HG03460 (cell line): ENCODE measurements around the gene RNF10.
"Not testable (repeated sequence)": the region's sequence is repeated elsewhere in the genome, so short reads cannot be mapped to it uniquely, and the experiment has no call there.

ENCODE experiments used
- ATAC-seq: cut with Tn5 transposase; IDR thresholded peaks from one replicate; pipeline ENCODE4 v1.9.1; 2021; ENCODE audit not compliant: unreplicated experiment

The RNF10 gene

GRCh38 chr12:120611534-120611933, 77.4 kb downstream of the RNF10 start:
- ATAC-seq = not testable (repeated sequence)

GRCh38 chr12:120614848-120615247, 80.7 kb downstream of the RNF10 start:
- no peak for ATAC-seq

GRCh38 chr12:120617193-120617592, 83.0 kb downstream of the RNF10 start:
- ATAC-seq = not testable (repeated sequence)

GRCh38 chr12:120617767-120618166, 83.6 kb downstream of the RNF10 start:
- ATAC-seq = not testable (repeated sequence)

- ATAC-seq = no peak
These were observed 84.9 kb downstream of the RNF10 start for GRCh38 chr12:120618954-120619615.

GRCh38 chr12:120620624-120621023, 86.5 kb downstream of the RNF10 start:
- no peak for ATAC-seq

GRCh38 chr12:120625557-120626419, 91.6 kb downstream of the RNF10 start:
- ATAC-seq = no peak
